A673 (cell line): ENCODE results near the gene CHAT. TPM values are rescaled to one million over a fixed set of nuclear protein-coding genes. Genes with fewer than 3 reads are reported as not detected.

Experiments used
- BruUV-seq: library from RNA; stranded (reverse); fragments of 400-500 nt; replicated peaks from 2 replicates; lab custom pipeline; 2021; lab: Mats Ljungman, UMichigan
- CTCF ChIA-PET: fragments of 300-600 bp; sonication (Branson Sonifier 250); formaldehyde crosslinking; loops from one replicate; lab custom pipeline; 2022; ENCODE audit warnings: antibody characterized with exemption; lab: Charles Lee
- POLR2A ChIA-PET: fragments of 300-600 bp; sonication (Branson Sonifier 250); formaldehyde crosslinking; loops from one replicate; lab custom pipeline; 2022; ENCODE audit warnings: antibody characterized with exemption; ENCODE audit not compliant: low non-redundant PET; lab: Charles Lee
- DNase-seq: peaks from one replicate; pipeline ENCODE4 v3.0.0-alpha.2; 2015; ENCODE audit warnings: low spot score
- H3K27ac ChIP-seq: fragments of 200-600 bp; sonication (generic); 2 replicates; pipeline ENCODE4 v1.5.1; 2016; ENCODE audit warnings: mixed run types, low read depth, mild to moderate bottlenecking, mixed read lengths, antibody characterized with exemption, low read length; ENCODE audit not compliant: poor library complexity, severe bottlenecking
- H3K27me3 ChIP-seq: fragments of 200-600 bp; sonication (generic); replicated peaks from 2 replicates; pipeline ENCODE4 v1.6.1; 2017; ENCODE audit warnings: mixed run types, low read depth, mild to moderate bottlenecking, mixed read lengths, antibody characterized with exemption, low read length; ENCODE audit not compliant: insufficient read depth, poor library complexity
- H3K36me3 ChIP-seq: fragments of 200-600 bp; sonication (generic); 2 replicates; pipeline ENCODE4 v1.6.1; 2016; ENCODE audit warnings: mixed run types, mild to moderate bottlenecking, mixed read lengths, antibody characterized with exemption, low read length; ENCODE audit not compliant: insufficient read depth, poor library complexity, severe bottlenecking
- H3K4me1 ChIP-seq: fragments of 200-600 bp; sonication (generic); 2 replicates; pipeline ENCODE4 v1.6.1; 2017; ENCODE audit warnings: mixed run types, mild to moderate bottlenecking, mixed read lengths, antibody characterized with exemption, low read length; ENCODE audit not compliant: insufficient read depth, poor library complexity, severe bottlenecking
- H3K4me3 ChIP-seq: fragments of 200-600 bp; sonication (generic); 2 replicates; pipeline ENCODE4 v1.5.1; 2016; ENCODE audit warnings: low read depth, mixed run types, mild to moderate bottlenecking, mixed read lengths, low read length; ENCODE audit not compliant: poor library complexity, severe bottlenecking
- H3K9me3 ChIP-seq: fragments of 200-600 bp; sonication (generic); 2 replicates; pipeline ENCODE4 v1.6.1; 2016; ENCODE audit warnings: mixed run types, low read depth, mild to moderate bottlenecking, mixed read lengths, antibody characterized with exemption, low read length; ENCODE audit not compliant: poor library complexity, severe bottlenecking
- EZH2 ChIP-seq: fragments of 200-600 bp; sonication (generic); IDR thresholded peaks from 2 replicates; pipeline ENCODE4 v1.6.1; 2017; ENCODE audit warnings: borderline replicate concordance, low read depth, mild to moderate bottlenecking, mixed read lengths, antibody characterized with exemption, low read length; ENCODE audit not compliant: poor library complexity, severe bottlenecking
- intact Hi-C: fragments of 100-400 bp; cut with micrococcal nuclease; formaldehyde crosslinking; loops from one replicate; pipeline ENCODE4 v1.10.0; 2022; ENCODE audit not compliant: unreplicated experiment
- total RNA-seq: library from RNA; stranded (reverse); gene quantifications from 2 replicates; pipeline ENCODE4 v1.2.3, GENCODE V29; 2021
- TF ChIP-seq, protein P1 (sequence below): fragments of 300-800, 200-600 bp; sonication (generic); conservative IDR thresholded peaks from 2 replicates; pipeline ENCODE4 v1.5.1; 2017; ENCODE audit warnings: low read depth, mild to moderate bottlenecking, antibody characterized with exemption, low read length, moderate library complexity, mixed read lengths

The CHAT gene
- total RNA-seq, 1 experiment from 2014 or later: 0.56 TPM

- no peaks in the 10 kb centered on the region for H3K9me3 ChIP-seq
- intact Hi-C loops: loop anchor here (10.0 kb wide), 2 partner anchors 296 to 466 kb away; partner anchors contain the start of gene WASHC2A
- H3K36me3 ChIP-seq: no peaks in the 10 kb centered on the region
- CTCF ChIA-PET: no interaction called here
- no peak overlapping the region for H3K27ac ChIP-seq
- TF ChIP-seq EZH2: no peak
- BruUV-seq: no TSS peak
- DNase-seq: no peak
- no peaks in the 10 kb centered on the region for H3K4me1 ChIP-seq
- POLR2A ChIA-PET: no interaction called here
- H3K4me3 ChIP-seq: no peak overlapping the region
- peaks cover 6% of the 10 kb centered on the region for H3K27me3 ChIP-seq
Measured at GRCh38 chr10:49598164-49598856, 15.5 kb upstream of the CHAT start.

DNA sequence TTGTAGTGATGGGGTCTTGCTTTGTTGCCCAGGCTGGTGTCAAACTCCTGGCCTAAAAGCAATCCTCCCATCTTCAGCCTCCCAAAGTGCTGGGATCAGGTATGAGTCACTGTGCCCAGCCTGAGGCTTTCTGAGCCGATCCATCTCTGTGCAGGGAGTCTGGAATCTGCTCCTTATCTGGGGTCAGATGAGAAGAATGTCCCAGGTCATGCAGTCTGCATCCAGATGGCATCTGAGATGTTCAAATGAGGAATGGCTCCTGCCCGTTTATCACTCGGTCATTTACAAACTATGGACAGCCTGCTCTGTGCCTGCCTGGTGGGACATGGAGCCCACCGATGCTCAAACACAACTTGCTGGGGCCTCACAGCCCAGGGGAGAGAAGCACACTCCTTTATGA is 14.9 kb upstream of the CHAT start:
- no peak for DNase-seq
- Histone ChIP-seq H3K4me1 (no peaks in the 10 kb centered on the region), H3K9me3 (no peaks in the 10 kb centered on the region), H3K36me3 (no peaks in the 10 kb centered on the region), H3K27me3 (peaks cover 6% of the 10 kb centered on the region), H3K27ac (no peak overlapping the region), H3K4me3 (no peak overlapping the region)
- no TSS peak for BruUV-seq
- TF ChIP-seq, protein P1, sequence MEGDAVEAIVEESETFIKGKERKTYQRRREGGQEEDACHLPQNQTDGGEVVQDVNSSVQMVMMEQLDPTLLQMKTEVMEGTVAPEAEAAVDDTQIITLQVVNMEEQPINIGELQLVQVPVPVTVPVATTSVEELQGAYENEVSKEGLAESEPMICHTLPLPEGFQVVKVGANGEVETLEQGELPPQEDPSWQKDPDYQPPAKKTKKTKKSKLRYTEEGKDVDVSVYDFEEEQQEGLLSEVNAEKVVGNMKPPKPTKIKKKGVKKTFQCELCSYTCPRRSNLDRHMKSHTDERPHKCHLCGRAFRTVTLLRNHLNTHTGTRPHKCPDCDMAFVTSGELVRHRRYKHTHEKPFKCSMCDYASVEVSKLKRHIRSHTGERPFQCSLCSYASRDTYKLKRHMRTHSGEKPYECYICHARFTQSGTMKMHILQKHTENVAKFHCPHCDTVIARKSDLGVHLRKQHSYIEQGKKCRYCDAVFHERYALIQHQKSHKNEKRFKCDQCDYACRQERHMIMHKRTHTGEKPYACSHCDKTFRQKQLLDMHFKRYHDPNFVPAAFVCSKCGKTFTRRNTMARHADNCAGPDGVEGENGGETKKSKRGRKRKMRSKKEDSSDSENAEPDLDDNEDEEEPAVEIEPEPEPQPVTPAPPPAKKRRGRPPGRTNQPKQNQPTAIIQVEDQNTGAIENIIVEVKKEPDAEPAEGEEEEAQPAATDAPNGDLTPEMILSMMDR: no peak
- no peak for TF ChIP-seq EZH2
- ChIA-PET CTCF (no interaction called here), POLR2A (no interaction called here)
- intact Hi-C loops: loop anchor here (10.0 kb wide), 2 partner anchors 296 to 466 kb away; partner anchors contain the start of gene WASHC2A

- no peak overlapping the region for H3K27ac ChIP-seq
- POLR2A ChIA-PET: no interaction called here
Measured at GRCh38 chr10:49599546-49599945, 14.3 kb upstream of the CHAT start.

More at GRCh38 chr10:49599546-49599945, 14.3 kb upstream of the CHAT start:
- H3K27me3 ChIP-seq: peaks cover 6% of the 10 kb centered on the region
- no peak for DNase-seq
- no TSS peak for BruUV-seq
- no peak for TF ChIP-seq EZH2
- TF ChIP-seq, protein P1: no peak
- no peak overlapping the region for H3K4me3 ChIP-seq
- no peaks in the 10 kb centered on the region for H3K4me1 ChIP-seq
- CTCF ChIA-PET: no interaction called here
- H3K9me3 ChIP-seq: no peaks in the 10 kb centered on the region
- no peaks in the 10 kb centered on the region for H3K36me3 ChIP-seq
- intact Hi-C loops: loop anchor here (10.0 kb wide), 2 partner anchors 295 to 465 kb away; partner anchors contain the start of gene WASHC2A
